ENCODE results near the gene SNIP1.
"Not testable (repeated sequence)": the region's sequence is repeated elsewhere in the genome, so short reads cannot be mapped to it uniquely, and the experiment has no call there.

SNIP1 gene

GRCh38 chr1:37515185-37516034 lies 38.7 kb downstream of the SNIP1 start:
- Histone ChIP-seq H3K27ac (peak overlapping the region; percentile 82 to 96), H3K4me3 (peak overlapping the region; percentile 98)
- DNase-seq (ENCODE audit: low spot score) = no peak
- no peak for TF ChIP-seq CTCF (IDR thresholded peaks at IDR 0.05)

- Histone ChIP-seq H3K27ac (peak within 1 kb of the TSS; percentile 82 to 96), H3K4me3 (peak within 1 kb of the TSS; percentile 98)
- peak; percentile 75 for TF ChIP-seq CTCF (IDR thresholded peaks at IDR 0.05)
- DNase-seq (ENCODE audit: low spot score) = peak; percentile 87
Observed at GRCh38 chr1:37514350-37515184, 39.5 kb downstream of the SNIP1 start, which contains the start of gene MEAF6. TSS of gene MEAF6 (minus strand) at chr1:37514766. CDS start at chr1:37514746, 20 bp downstream.

- DNase-seq (ENCODE audit: low spot score) = no peak
- no peak for TF ChIP-seq CTCF (IDR thresholded peaks at IDR 0.05)
- H3K27ac ChIP-seq = peak overlapping the region; percentile 82 to 96
- H3K4me3 ChIP-seq = peak overlapping the region; percentile 98
Observed at GRCh38 chr1:37513795-37514349, 40.2 kb downstream of the SNIP1 start.

- no peak for TF ChIP-seq CTCF (IDR thresholded peaks at IDR 0.05)
- H3K27ac ChIP-seq = no peak overlapping the region
- no peak overlapping the region for H3K4me3 ChIP-seq
- DNase-seq (ENCODE audit: low spot score) = no peak
Observed at GRCh38 chr1:37509181-37509580, 44.9 kb downstream of the SNIP1 start.

GRCh38 chr1:37506740-37507139 lies 47.4 kb downstream of the SNIP1 start:
- DNase-seq (ENCODE audit: low spot score) = no peak
- no peak overlapping the region for H3K27ac ChIP-seq
- TF ChIP-seq CTCF (IDR thresholded peaks at IDR 0.05) = no peak
- no peak overlapping the region for H3K4me3 ChIP-seq

- not testable (repeated sequence) for H3K4me3 ChIP-seq; H3K27ac ChIP-seq; DNase-seq (ENCODE audit: low spot score)
Observed at GRCh38 chr1:37502791-37503190, 51.3 kb downstream of the SNIP1 start.

GRCh38 chr1:37502104-37502503 lies 52.0 kb downstream of the SNIP1 start:
- TF ChIP-seq CTCF (IDR thresholded peaks at IDR 0.05) = no peak
- DNase-seq (ENCODE audit: low spot score) = no peak
- Histone ChIP-seq H3K27ac (no peak overlapping the region), H3K4me3 (no peak overlapping the region)

All from coronary artery (tissue), 2 donors.